Stimulated activated CD4-positive, alpha-beta T cell treated with anti-CD3 and anti-CD28 coated beads, TNF-alpha, amount 100 ng/mL, for 1 hour (primary cell): ENCODE measurements around the gene ATG4C.
"Not testable (repeated sequence)": the region's sequence is repeated elsewhere in the genome, so short reads cannot be mapped to it uniquely, and the experiment has no call there.

Source experiments
- DNase-seq, 3 donors: peaks; one replicate each; pipeline ENCODE4 v3.0.0-alpha.2; 2020; ENCODE audit warnings: low read depth in 3 of 3, low spot score in 1 of 3

ATG4C gene

GRCh38 chr1:62783736-62784508 lies at the start of gene ATG4C:
Gene ATG4C, plus strand, starts transcription at chr1:62784132. Its CDS starts 19,655 bp downstream, at chr1:62803787.
- DNase-seq = peak; percentile 69 to 81 (median 78)

- DNase-seq = no peak
Measured at GRCh38 chr1:62735491-62736171, 48.3 kb upstream of the ATG4C start.

GRCh38 chr1:62740701-62741100 lies 43.2 kb upstream of the ATG4C start:
- not testable (repeated sequence) for DNase-seq

- no peak for DNase-seq
Measured at GRCh38 chr1:62744611-62745577, 39.0 kb upstream of the ATG4C start.

GRCh38 chr1:62746086-62746808 lies 37.7 kb upstream of the ATG4C start:
- DNase-seq = no peak

- no peak for DNase-seq
Measured at GRCh38 chr1:62746809-62747138, 37.2 kb upstream of the ATG4C start.

- no peak for DNase-seq
Measured at GRCh38 chr1:62753031-62753965, 30.6 kb upstream of the ATG4C start.

GRCh38 chr1:62754938-62755337 lies 29.0 kb upstream of the ATG4C start:
- DNase-seq = not testable (repeated sequence)

- not testable (repeated sequence) for DNase-seq
Measured at GRCh38 chr1:62756255-62756884, 27.6 kb upstream of the ATG4C start.

- DNase-seq = not testable (repeated sequence)
Measured at GRCh38 chr1:62759232-62759875, 24.6 kb upstream of the ATG4C start.

- not testable (repeated sequence) for DNase-seq
Measured at GRCh38 chr1:62760021-62760782, 23.7 kb upstream of the ATG4C start.

GRCh38 chr1:62761223-62761870 lies 22.6 kb upstream of the ATG4C start:
- DNase-seq = not testable (repeated sequence)

- DNase-seq = not testable (repeated sequence)
Measured at GRCh38 chr1:62762027-62762426, 21.9 kb upstream of the ATG4C start.

- DNase-seq = no peak
Measured at GRCh38 chr1:62765981-62766380, 18.0 kb upstream of the ATG4C start.

- DNase-seq = not testable (repeated sequence)
Measured at GRCh38 chr1:62768551-62768950, 15.4 kb upstream of the ATG4C start.

- no peak for DNase-seq
Measured at GRCh38 chr1:62772607-62773295, 11.2 kb upstream of the ATG4C start.

- no peak for DNase-seq
Measured at GRCh38 chr1:62774006-62774405, 9.9 kb upstream of the ATG4C start.
